ENCODE data around the gene CORO6. TPM values are rescaled to one million over a fixed set of nuclear protein-coding genes. Genes with fewer than 3 reads are reported as not detected.

Gene CORO6
- total and polyA plus RNA-seq, 2 of the 13 experiments (the other 11 are each of a cell fraction or from before 2014, with no cell fraction given), result 0.42 to 0.82 TPM

- TF ChIP-seq, protein P1, sequence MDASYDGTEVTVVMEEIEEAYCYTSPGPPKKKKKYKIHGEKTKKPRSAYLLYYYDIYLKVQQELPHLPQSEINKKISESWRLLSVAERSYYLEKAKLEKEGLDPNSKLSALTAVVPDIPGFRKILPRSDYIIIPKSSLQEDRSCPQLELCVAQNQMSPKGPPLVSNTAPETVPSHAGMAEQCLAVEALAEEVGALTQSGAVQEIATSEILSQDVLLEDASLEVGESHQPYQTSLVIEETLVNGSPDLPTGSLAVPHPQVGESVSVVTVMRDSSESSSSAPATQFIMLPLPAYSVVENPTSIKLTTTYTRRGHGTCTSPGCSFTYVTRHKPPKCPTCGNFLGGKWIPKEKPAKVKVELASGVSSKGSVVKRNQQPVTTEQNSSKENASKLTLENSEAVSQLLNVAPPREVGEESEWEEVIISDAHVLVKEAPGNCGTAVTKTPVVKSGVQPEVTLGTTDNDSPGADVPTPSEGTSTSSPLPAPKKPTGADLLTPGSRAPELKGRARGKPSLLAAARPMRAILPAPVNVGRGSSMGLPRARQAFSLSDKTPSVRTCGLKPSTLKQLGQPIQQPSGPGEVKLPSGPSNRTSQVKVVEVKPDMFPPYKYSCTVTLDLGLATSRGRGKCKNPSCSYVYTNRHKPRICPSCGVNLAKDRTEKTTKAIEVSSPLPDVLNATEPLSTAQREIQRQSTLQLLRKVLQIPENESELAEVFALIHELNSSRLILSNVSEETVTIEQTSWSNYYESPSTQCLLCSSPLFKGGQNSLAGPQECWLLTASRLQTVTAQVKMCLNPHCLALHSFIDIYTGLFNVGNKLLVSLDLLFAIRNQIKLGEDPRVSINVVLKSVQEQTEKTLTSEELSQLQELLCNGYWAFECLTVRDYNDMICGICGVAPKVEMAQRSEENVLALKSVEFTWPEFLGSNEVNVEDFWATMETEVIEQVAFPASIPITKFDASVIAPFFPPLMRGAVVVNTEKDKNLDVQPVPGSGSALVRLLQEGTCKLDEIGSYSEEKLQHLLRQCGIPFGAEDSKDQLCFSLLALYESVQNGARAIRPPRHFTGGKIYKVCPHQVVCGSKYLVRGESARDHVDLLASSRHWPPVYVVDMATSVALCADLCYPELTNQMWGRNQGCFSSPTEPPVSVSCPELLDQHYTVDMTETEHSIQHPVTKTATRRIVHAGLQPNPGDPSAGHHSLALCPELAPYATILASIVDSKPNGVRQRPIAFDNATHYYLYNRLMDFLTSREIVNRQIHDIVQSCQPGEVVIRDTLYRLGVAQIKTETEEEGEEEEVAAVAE (CRISPR knock-in tag; IDR thresholded peaks at IDR 0.05; ENCODE audit: borderline replicate concordance), result peak; percentile 51; the same call in 1 of the 2 replicates
- TF ChIP-seq MTA3 (CRISPR knock-in tag; IDR thresholded peaks at IDR 0.05) (0 out of 2 replicates have a peak, but pooled peaks have one; percentile 83), KAT2B (IDR thresholded peaks at IDR 0.05; ENCODE audit: borderline replicate concordance, low read depth, low read length) (no peak), ZNF142 (CRISPR knock-in tag; IDR thresholded peaks at IDR 0.05) (0 out of 2 replicates have a peak, but pooled peaks have one; percentile 37), ZSCAN29 (CRISPR knock-in tag; conservative IDR thresholded peaks at IDR 0.05) (no peak), NR2F2 (IDR thresholded peaks at IDR 0.05; ENCODE audit: borderline replicate concordance, low read depth) (no peak), MAZ (IDR thresholded peaks at IDR 0.05; ENCODE audit: borderline replicate concordance, low read depth, low read length) (0 out of 2 replicates have a peak, but pooled peaks have one; percentile 24), MAZ (CRISPR knock-in tag; IDR thresholded peaks at IDR 0.05; ENCODE audit: low read depth) (no peak), ZNF773 (CRISPR knock-in tag; IDR thresholded peaks at IDR 0.05; ENCODE audit: borderline replicate concordance) (no peak), ZNF530 (CRISPR knock-in tag; IDR thresholded peaks at IDR 0.05; ENCODE audit: low read depth) (no peak), RELA (CRISPR knock-in tag; IDR thresholded peaks at IDR 0.05) (no peak), ZNF468 (CRISPR knock-in tag; IDR thresholded peaks at IDR 0.05) (no peak), HOXA7 (CRISPR knock-in tag; IDR thresholded peaks at IDR 0.05) (no peak), ZNF788 (CRISPR knock-in tag; IDR thresholded peaks at IDR 0.05; ENCODE audit: borderline replicate concordance) (no peak), KDM4B (CRISPR knock-in tag; IDR thresholded peaks at IDR 0.05) (no peak)
- TF ChIP-seq, protein P2, sequence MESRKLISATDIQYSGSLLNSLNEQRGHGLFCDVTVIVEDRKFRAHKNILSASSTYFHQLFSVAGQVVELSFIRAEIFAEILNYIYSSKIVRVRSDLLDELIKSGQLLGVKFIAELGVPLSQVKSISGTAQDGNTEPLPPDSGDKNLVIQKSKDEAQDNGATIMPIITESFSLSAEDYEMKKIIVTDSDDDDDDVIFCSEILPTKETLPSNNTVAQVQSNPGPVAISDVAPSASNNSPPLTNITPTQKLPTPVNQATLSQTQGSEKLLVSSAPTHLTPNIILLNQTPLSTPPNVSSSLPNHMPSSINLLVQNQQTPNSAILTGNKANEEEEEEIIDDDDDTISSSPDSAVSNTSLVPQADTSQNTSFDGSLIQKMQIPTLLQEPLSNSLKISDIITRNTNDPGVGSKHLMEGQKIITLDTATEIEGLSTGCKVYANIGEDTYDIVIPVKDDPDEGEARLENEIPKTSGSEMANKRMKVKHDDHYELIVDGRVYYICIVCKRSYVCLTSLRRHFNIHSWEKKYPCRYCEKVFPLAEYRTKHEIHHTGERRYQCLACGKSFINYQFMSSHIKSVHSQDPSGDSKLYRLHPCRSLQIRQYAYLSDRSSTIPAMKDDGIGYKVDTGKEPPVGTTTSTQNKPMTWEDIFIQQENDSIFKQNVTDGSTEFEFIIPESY (CRISPR knock-in tag; IDR thresholded peaks at IDR 0.05), result peak; percentile 31; the same call in 1 of the 2 replicates
These were observed 28.9 kb downstream of the CORO6 start (continued) for GRCh38 chr17:29593591-29594518.
